Muscle of back (tissue), 11 donors: ENCODE results near the gene GNA12. TPM values are rescaled to one million over a fixed set of nuclear protein-coding genes. Genes with fewer than 3 reads are reported as not detected.
A peak's percentile ranks its signal among the peaks of the same experiment; 100 is the strongest.

Source experiments
- DNase-seq, 3 donors: peaks; one replicate each; pipeline versions ENCODE4 v3.0.0 to v3.0.0-alpha.2; 2013
- polyA plus RNA-seq, 10 donors: library from polyadenylated mRNA; unstranded; fragments of 120-200 nt; gene quantifications; one replicate each; pipeline ENCODE4 v1.2.1, GENCODE V29; 2013; ENCODE audit not compliant: insufficient read length in 10 of 10

Gene GNA12
- polyA plus RNA-seq, 10 donors, result 25.6 to 40.4 (median 29.3) TPM

- no peak for DNase-seq
Observed at GRCh38 chr7:2716906-2717292, 127.2 kb downstream of the GNA12 start.

- DNase-seq, result no peak
Observed at GRCh38 chr7:2716488-2716887, 127.6 kb downstream of the GNA12 start.

DNA sequence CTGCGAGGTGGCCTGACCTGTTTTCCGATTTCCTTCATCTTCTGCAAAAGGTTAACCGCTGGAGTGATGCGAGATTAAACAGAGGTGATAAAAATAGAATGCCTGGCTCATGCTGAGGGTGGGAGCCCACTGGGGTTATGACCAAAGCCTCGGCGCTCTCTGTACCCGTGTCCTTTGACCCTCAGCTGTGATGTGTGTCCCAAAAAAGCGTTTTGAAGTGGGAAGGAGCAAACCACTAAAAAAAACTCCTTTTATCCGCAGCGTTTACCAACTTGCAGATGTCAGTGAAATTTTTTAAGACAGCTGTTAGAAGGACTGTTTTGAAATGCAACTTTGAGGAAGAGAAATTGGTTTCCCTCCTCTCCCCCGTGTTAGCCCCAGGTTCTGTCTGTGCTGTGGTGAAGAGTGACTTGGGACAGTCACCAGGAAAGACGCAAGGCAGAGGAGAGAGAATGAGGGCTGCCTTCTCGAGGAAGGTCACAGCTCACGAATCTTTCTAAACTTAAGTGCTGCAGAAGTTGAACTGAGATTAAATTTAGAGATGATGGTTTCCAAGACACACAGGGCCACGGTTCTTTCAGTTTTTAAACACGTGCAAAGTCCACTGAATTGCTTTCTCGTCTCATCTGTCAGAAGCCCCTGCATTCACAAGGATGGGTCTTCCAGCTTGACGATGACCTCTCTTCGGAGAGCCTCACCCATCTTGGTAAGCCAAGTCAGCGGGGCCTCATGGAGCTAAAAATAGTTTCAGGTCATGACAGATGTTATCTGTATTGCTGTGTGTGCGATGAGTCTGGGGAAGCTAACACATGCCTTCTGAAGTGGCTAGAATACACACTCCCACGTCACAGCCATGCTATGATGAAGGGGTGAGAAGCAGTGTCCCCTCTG is 128.5 kb downstream of the GNA12 start:
- no peak for DNase-seq

DNA sequence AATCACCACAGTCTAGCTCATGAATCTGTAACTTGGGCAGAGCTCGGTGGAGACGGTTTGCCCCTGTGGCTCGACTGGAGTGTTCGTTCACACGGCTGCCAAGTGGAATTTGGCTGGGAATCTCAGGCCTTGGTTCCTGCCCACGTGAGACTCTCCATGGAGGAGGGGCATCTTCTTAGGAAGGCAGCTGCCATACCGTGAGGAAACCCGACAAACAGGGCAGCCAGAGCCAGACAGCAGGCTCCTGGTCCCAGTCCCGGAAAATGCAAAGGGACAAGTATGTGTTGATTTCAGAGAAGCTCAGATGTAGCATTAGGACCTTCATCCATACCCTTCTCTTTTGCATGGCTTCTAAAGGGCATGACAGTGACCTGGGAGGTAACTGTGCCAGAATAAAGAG is 129.5 kb downstream of the GNA12 start:
- no peak for DNase-seq

- no peak for DNase-seq
Observed at GRCh38 chr7:2713978-2714377, 130.1 kb downstream of the GNA12 start.

DNA sequence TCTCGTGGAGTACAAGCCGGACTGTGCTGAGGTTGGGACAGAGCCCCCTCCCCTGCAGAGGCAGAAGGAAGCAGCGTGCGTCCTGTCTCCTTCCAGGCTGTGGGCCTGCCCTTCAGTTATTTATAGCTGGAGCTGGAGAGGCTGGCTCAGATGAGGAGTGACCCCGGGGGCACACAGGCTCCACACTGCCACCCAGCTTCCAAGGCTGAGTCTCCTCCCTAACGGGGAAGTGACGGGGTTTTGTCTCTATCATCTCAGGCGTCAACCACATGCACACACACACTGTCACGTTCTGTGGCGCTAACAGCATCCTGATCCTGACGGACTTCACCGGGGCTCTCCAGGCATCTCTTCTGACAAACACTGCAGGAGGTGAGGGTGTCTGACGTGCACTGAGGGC is 130.7 kb downstream of the GNA12 start:
- DNase-seq, result peak in 1 of 3 donors; percentile 58

GRCh38 chr7:2711895-2712675 is 132.0 kb downstream of the GNA12 start:
- no peak for DNase-seq

- DNase-seq, result no peak
Observed at GRCh38 chr7:2710901-2711551, 133.1 kb downstream of the GNA12 start.

DNA sequence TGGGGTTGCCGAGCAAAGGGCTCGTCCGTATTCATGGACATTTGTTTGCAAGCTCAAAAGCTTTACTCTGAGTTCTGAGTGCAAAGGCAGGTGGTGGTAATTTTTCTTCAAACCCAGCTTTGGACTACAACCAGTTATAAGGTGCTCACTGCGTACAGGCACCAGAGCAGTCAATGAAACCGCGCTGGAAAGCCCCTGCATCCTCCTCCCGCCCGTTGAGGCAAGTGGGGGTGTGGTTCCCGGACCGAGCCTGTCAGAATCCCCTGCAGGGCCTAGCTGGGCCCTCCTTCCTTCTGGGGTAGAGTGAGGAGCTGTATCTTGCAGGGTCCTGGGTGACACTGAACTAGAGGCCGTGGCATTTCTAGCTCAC is 133.8 kb downstream of the GNA12 start:
- DNase-seq, result no peak

GRCh38 chr7:2709553-2710285 is 134.4 kb downstream of the GNA12 start:
- DNase-seq, result peak in 2 of 3 donors; percentile 72 to 78

- DNase-seq, result no peak
Observed at GRCh38 chr7:2708547-2709310, 135.4 kb downstream of the GNA12 start.

DNA sequence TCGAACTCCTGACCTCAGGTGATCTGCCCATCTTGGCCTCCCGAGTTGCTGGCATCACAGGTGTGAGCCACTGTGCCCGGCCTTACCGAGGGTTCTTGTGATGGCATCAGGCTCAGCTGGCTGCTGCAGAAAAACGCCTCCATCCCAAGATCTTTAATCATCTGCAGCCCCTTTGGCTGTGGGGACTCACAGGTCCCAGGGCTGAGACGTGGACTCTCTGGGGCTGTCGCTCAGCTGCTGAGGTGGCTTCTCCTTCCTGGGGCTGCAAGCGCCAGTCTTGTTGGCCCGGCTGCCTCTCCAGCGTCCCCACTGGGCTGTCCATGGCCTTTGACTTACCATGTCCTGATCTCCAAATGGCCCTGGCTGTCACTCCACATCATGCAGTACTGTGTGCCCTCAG is 136.1 kb downstream of the GNA12 start:
- DNase-seq, result no peak

DNA sequence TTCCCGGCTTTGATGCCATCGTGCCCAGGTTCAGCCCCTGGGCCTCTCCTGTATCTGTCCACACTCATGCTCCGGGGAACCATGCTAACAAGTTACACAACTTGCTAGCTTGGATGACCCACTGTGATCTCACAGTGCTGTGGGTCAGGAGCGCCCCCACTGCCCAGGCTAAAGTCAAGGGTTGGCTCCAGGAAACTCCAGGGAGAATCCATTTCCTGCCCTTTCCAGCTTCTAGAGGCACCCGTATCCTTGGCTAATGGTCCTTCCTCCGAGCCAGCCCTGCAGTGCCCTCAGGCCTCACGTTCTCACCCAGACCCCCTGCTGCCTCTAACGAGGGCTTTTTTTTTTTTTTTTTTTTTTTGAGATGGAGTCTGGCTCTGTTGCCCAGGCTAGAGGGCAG is 136.6 kb downstream of the GNA12 start:
- no peak for DNase-seq

DNA sequence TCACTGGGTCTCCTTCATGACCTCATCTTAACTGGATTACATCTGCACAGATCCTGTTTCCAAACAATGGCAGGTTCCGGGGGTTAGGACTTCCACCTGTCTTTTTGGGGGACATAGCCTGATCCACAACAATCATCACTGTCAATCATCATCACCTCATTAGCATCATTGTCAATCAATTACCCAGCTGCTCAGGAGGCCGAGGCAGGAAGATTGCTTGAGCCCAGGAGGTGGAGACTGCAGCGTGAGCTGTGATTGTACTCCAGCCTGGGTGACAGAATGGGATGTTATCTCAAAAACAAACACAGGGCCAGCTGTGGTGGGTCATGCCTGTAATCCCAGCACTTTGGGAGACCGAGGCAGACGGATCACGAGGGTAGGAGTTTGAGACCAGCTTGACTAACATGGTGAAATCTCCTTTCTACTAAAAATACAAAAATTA is 137.4 kb downstream of the GNA12 start:
- DNase-seq, result no peak

DNA sequence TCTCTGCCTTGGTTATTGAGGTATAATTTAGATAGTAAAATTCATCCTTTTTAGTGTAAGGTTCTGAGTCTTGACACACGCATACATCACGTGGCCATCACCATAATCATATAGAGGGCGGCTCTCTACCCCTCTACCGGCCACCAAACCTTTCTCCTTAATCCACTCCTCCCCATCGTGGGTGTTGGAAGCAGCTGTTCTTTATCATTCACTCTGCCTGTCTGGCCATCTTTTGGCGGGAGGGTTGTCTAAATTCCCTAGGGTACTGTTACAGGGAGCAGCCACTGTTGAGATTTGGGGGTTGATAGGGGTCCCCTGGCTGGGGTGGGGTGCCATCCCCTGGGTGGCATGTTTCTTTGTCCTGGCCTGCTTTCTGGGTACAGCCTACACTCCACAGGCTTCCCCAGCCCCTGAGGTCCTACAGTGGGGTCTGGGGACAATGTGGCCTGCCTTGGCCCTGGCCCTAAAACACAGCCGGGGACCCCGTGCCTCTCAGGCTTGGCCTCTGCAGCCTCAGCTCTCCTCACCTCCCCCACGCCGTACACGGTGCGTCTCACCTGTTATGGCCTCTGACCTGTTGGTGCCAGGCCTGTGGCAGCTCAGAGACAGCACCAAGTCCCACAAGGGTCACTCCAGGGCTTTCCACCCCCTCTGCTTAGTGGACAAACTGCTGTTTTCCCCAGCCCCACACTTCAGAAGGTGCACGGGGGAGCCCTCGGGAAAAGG is 138.6 kb downstream of the GNA12 start:
- no peak for DNase-seq

DNA sequence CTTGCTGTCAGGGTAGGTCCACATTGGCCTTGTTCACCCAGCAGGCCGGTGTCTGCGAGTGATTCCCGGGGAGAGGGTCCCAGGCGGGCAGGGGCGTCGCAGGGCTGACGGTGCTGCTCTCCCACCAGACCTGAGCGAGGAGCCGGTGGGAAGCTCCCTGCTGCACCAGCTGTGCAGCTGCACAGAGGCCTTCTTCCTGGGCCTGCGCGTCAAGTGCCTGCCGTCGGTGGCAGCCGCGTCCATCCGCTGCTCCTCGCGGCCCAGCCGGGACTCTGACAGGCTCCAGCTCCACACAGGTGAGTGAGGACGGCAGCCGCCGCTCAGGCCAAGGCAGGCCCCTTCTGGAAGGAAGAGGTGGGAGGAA is 141.5 kb downstream of the GNA12 start:
- DNase-seq, result no peak

DNA sequence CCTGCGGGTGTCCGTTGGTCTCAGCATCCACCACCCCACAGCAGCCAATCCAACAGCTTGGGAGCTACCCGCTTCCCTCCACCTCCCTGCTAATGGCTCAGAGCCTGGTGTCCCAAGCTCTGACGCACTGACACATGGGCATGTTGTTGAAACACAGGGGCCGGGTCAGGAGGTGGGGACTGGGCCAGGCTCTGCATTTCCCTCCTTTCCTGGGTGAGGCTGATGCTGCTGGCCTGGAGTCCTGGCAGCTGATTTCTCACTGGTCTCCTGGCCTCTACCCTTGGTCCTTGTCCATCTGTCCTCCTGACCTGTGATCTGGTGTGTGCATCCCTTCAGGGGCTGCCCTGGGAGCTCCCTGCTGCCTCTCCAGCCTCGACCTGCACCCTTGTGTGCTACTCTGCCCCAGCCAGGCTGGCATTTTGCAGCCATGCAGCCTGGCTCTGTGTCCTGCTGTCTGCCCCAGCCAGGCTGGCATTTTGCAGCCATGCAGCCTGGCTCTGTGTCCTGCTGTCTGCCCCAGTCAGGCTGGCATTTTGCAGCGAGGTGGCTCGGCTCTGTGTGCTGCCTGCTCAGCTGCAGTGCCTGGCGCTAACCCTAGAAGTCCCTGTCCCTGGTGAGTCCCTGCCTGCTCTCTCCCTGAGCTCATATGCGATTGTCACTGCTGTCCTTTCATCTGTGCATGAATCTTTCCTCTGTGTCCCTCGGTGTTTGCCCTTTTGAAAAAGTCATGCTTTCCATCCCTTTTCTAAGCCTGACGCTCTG is 142.1 kb downstream of the GNA12 start:
- no peak for DNase-seq

GRCh38 chr7:2701424-2701823 is 142.7 kb downstream of the GNA12 start:
- DNase-seq, result no peak

DNA sequence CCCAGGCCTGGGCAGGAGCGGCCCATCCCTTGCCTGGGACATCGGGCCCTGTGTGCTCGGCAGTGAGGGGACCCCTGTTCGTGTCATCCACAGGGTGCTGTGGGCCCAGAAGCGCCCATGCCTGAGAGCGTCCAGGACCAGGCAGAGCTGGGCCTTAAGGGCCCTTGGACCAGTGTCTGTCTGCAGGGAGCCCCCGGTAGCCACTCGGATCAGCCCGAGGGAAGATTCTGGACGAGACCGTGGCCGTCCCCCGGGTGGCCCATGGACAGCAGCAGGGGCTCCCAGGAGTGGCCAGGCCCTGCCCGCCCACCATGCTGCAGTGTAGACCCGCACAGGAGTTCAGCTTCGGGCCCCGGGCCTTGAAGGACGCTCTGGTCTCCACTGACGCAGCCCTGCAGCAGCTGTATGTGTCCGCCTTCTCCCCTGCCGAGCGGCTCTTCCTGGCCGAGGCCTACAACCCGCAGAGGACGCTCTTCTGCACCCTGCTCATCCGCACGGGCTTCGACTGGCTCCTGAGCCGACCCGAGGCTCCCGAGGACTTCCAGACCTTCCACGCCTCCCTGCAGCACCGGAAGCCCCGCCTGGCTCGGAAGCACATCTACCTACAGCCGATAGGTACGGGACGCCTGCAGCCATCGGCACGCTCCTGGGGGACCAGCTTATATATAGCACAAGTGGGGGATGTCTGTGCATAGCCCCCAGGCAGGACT is 143.8 kb downstream of the GNA12 start:
- no peak for DNase-seq
